HepG2 (cell line): ENCODE results near the gene PLCG1. TPM values are rescaled to one million over a fixed set of nuclear protein-coding genes. Genes with fewer than 3 reads are reported as not detected.

Experiments used
- ATF7 ChIP-seq, 2 experiments: fragments of 450-650 bp in 1 of 2; sonication (generic) in 1 of 2; formaldehyde crosslinking in 1 of 2; IDR thresholded peaks; 2 replicates each; pipeline versions ENCODE4 v1.4.0 to v1.6.1; 2016 to 2020; ENCODE audit warnings: antibody characterized with exemption in 1 of 2, mild to moderate bottlenecking in 1 of 2, missing genetic modification reagents in 1 of 2
- DPF2 ChIP-seq: sonication (generic); formaldehyde crosslinking; IDR thresholded peaks from 2 replicates; pipeline ENCODE4 v1.4.0; 2020; ENCODE audit warnings: mild to moderate bottlenecking, low read depth, missing genetic modification reagents, borderline replicate concordance
- ETV5 ChIP-seq: IDR thresholded peaks from 2 replicates; pipeline ENCODE4 v1.6.1; 2018; ENCODE audit warnings: missing biosample characterization, missing genetic modification reagents, inconsistent platforms, borderline replicate concordance
- GLI4 ChIP-seq: sonication (generic); formaldehyde crosslinking; IDR thresholded peaks from 2 replicates; pipeline ENCODE4 v1.5.1; 2020; ENCODE audit warnings: missing genetic modification reagents, mild to moderate bottlenecking, moderate library complexity, borderline replicate concordance
- MIER3 ChIP-seq: IDR thresholded peaks from 2 replicates; pipeline ENCODE4 v1.6.1; 2016; ENCODE audit warnings: missing compliant biosample characterization, borderline replicate concordance
- MTF2 ChIP-seq: sonication (generic); formaldehyde crosslinking; IDR thresholded peaks from 2 replicates; pipeline ENCODE4 v1.5.0; 2020; ENCODE audit warnings: missing genetic modification reagents, borderline replicate concordance
- MXI1 ChIP-seq: IDR thresholded peaks from 3 replicates; pipeline ENCODE4 v1.6.1; 2012; ENCODE audit warnings: low read depth, low read length, inconsistent platforms, borderline replicate concordance
- NCOA1 ChIP-seq: sonication (generic); formaldehyde crosslinking; IDR thresholded peaks from 2 replicates; pipeline ENCODE4 v1.9.0; 2021; ENCODE audit warnings: missing genetic modification reagents
- NFYB ChIP-seq: sonication (generic); formaldehyde crosslinking; IDR thresholded peaks from 2 replicates; pipeline ENCODE4 v1.4.0; 2020; ENCODE audit warnings: missing genetic modification reagents
- NR1H2 ChIP-seq: sonication (generic); formaldehyde crosslinking; IDR thresholded peaks from 2 replicates; pipeline ENCODE4 v1.8.1; 2022; ENCODE audit warnings: low read depth, missing genetic modification reagents, borderline replicate concordance
- RBM39 ChIP-seq: fragments of 200-400 bp; formaldehyde crosslinking; IDR thresholded peaks from one replicate; pipeline ENCODE4 v1.6.1; 2018; ENCODE audit warnings: antibody characterized with exemption, mild to moderate bottlenecking, low read depth, low read length; ENCODE audit not compliant: poor library complexity, severe bottlenecking
- TRIM24 ChIP-seq: sonication (generic); formaldehyde crosslinking; IDR thresholded peaks from 2 replicates; pipeline ENCODE4 v1.8.0; 2022; ENCODE audit warnings: mild to moderate bottlenecking, missing genetic modification reagents
- YY1 ChIP-seq: IDR thresholded peaks from 2 replicates; pipeline ENCODE4 v1.6.1; 2011; ENCODE audit warnings: low read length, low read depth, moderate library complexity, mild to moderate bottlenecking; ENCODE audit not compliant: insufficient read depth, insufficient replicate concordance
- ZNF232 ChIP-seq: sonication (generic); formaldehyde crosslinking; IDR thresholded peaks from 2 replicates; pipeline ENCODE4 v1.4.0; 2020; ENCODE audit warnings: missing genetic modification reagents, borderline replicate concordance
- ZNF383 ChIP-seq: sonication (generic); formaldehyde crosslinking; IDR thresholded peaks from 2 replicates; pipeline ENCODE4 v1.4.0; 2020; ENCODE audit warnings: missing genetic modification reagents, mild to moderate bottlenecking, borderline replicate concordance
- ZNF572 ChIP-seq: sonication (generic); formaldehyde crosslinking; IDR thresholded peaks from 2 replicates; pipeline ENCODE4 v1.5.1; 2020; ENCODE audit warnings: mild to moderate bottlenecking, missing genetic modification reagents
- ZNF709 ChIP-seq: sonication (generic); formaldehyde crosslinking; IDR thresholded peaks from 2 replicates; pipeline ENCODE4 v1.5.0; 2020; ENCODE audit warnings: mild to moderate bottlenecking, missing genetic modification reagents
- ZNF775 ChIP-seq: sonication (generic); formaldehyde crosslinking; IDR thresholded peaks from 2 replicates; pipeline ENCODE4 v1.4.0; 2020; ENCODE audit warnings: missing genetic modification reagents, mild to moderate bottlenecking, moderate library complexity, borderline replicate concordance
- ZSCAN25 ChIP-seq: sonication (generic); formaldehyde crosslinking; IDR thresholded peaks from 2 replicates; pipeline ENCODE4 v1.8.0; 2022; ENCODE audit warnings: mild to moderate bottlenecking, missing genetic modification reagents
- polyA plus RNA-seq, 8 experiments: library from polyadenylated mRNA; depleted of rRNA in 3 of 8; stranded (reverse) in 7 of 8; unstranded in 1 of 8; fragments of >200 nt; fragmentation: Illumina TruSeq in 4 of 8; extraction: Trizol in 4 of 8; gene quantifications; 2 replicates each; pipeline versions ENCODE4 v1.2.1 to v1.2.3, GENCODE V29; 2011 to 2016; ENCODE audit warnings: low read depth in 4 of 8, missing spikeins in 1 of 8, mixed read lengths in 1 of 8; ENCODE audit not compliant: insufficient read depth in 1 of 8
- total RNA-seq, 5 experiments: library from RNA; depleted of rRNA; stranded (reverse); fragments of >200 nt; fragmentation: Illumina TruSeq; extraction: Trizol; gene quantifications; 2 replicates each; pipeline ENCODE4 v1.2.3, GENCODE V29; 2016; ENCODE audit warnings: low read depth in 1 of 5
- TF ChIP-seq, protein P1 (sequence below): sonication (generic); formaldehyde crosslinking; IDR thresholded peaks from 2 replicates; pipeline ENCODE4 v1.4.0; 2020; ENCODE audit warnings: mild to moderate bottlenecking, low read depth, missing genetic modification reagents
- TF ChIP-seq, protein P2 (sequence below): IDR thresholded peaks from 2 replicates; pipeline ENCODE4 v1.6.1; 2016; ENCODE audit warnings: missing compliant biosample characterization, missing genetic modification reagents, borderline replicate concordance
- TF ChIP-seq, protein P3 (sequence below): sonication (generic); formaldehyde crosslinking; conservative IDR thresholded peaks from 2 replicates; pipeline ENCODE4 v1.8.1; 2023; ENCODE audit warnings: missing genetic modification reagents
- TF ChIP-seq, protein P4 (sequence below): IDR thresholded peaks from 2 replicates; pipeline ENCODE4 v1.6.1; 2016; ENCODE audit warnings: mild to moderate bottlenecking, missing biosample characterization, missing genetic modification reagents
- TF ChIP-seq, protein P5 (sequence below): sonication (generic); formaldehyde crosslinking; IDR thresholded peaks from 2 replicates; pipeline ENCODE4 v1.5.0; 2020; ENCODE audit warnings: missing genetic modification reagents

Gene PLCG1
- total and polyA plus RNA-seq, 2 of the 13 experiments (the other 11 are each of a cell fraction or from before 2014, with no cell fraction given): 85.3 to 158 TPM

DNA sequence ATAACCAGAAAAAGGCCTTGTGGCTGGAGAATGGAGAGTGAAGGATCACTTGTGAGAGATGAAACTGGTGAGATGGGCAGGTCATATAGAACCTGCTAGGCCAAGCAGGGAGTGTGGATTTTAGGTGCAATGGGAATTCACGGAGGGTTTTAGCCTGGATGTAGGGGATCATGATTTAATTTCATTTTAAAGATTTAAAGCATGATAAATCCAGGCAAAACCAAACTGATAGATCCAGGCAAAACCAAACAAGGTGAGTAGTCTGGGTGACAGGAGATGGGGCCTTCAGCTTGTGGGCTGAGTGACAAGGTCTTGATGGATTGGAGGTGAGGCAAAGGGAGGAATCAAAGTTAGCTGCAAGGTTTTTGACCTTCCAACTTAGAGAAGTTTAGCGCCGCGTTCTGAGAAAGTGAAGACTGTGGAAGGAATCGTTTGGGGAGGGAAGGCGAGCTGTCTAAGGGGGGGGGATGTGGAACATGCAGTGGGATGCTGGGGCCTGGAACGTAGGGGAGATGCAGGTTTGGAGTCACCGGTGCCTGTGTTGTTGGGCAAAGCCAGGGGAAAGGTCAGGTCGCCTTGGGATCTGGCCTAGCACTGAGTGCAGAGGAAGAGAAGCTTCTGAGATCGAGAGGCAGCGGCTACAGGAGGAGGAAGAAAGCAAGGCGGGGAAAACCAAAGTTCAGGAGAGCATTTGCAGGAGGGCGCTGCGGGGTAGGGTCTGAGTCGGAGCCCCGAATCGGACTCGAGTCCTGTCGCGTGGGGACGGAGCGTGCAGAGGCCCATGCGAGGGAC lies 1.3 kb upstream of the PLCG1 start (continued):
- TF ChIP-seq NFYB (CRISPR knock-in tag) (no peak), GLI4 (CRISPR knock-in tag) (peak; percentile 37), MIER3 (CRISPR knock-in tag) (no peak), ZNF383 (CRISPR knock-in tag) (no peak), YY1 (peak; percentile 1), ETV5 (0 out of 2 replicates have a peak, but pooled peaks have one; percentile 6), RBM39 (no peak), ZSCAN25 (CRISPR knock-in tag) (peak; percentile 53; the same call in 1 of the 2 replicates), NR1H2 (no peak), TRIM24 (0 out of 2 replicates have a peak, but pooled peaks have one; percentile 60), ZNF232 (CRISPR knock-in tag) (0 out of 2 replicates have a peak, but pooled peaks have one; percentile 18), DPF2 (peak; percentile 23; the same call in 1 of the 2 replicates), ZNF572 (CRISPR knock-in tag) (0 out of 2 replicates have a peak, but pooled peaks have one; percentile 76), ATF7 (IDR thresholded peaks at IDR 0.05) (no peak), ATF7 (CRISPR knock-in tag; IDR thresholded peaks at IDR 0.05) (no peak; the same call in 1 of the 2 replicates), ZNF709 (no peak), MTF2 (0 out of 2 replicates have a peak, but pooled peaks have one; percentile 4), ZNF775 (CRISPR knock-in tag) (no peak), NCOA1 (peak; percentile 69; the same call in 1 of the 2 replicates), MXI1 (peak; percentile 28; the same call in 1 of the 3 replicates)
- TF ChIP-seq, protein P1, sequence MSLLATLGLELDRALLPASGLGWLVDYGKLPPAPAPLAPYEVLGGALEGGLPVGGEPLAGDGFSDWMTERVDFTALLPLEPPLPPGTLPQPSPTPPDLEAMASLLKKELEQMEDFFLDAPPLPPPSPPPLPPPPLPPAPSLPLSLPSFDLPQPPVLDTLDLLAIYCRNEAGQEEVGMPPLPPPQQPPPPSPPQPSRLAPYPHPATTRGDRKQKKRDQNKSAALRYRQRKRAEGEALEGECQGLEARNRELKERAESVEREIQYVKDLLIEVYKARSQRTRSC (CRISPR knock-in tag): 0 out of 2 replicates have a peak, but pooled peaks have one; percentile 2
- TF ChIP-seq, protein P2, sequence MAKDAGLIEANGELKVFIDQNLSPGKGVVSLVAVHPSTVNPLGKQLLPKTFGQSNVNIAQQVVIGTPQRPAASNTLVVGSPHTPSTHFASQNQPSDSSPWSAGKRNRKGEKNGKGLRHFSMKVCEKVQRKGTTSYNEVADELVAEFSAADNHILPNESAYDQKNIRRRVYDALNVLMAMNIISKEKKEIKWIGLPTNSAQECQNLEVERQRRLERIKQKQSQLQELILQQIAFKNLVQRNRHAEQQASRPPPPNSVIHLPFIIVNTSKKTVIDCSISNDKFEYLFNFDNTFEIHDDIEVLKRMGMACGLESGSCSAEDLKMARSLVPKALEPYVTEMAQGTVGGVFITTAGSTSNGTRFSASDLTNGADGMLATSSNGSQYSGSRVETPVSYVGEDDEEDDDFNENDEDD: no peak
- TF ChIP-seq, protein P3, sequence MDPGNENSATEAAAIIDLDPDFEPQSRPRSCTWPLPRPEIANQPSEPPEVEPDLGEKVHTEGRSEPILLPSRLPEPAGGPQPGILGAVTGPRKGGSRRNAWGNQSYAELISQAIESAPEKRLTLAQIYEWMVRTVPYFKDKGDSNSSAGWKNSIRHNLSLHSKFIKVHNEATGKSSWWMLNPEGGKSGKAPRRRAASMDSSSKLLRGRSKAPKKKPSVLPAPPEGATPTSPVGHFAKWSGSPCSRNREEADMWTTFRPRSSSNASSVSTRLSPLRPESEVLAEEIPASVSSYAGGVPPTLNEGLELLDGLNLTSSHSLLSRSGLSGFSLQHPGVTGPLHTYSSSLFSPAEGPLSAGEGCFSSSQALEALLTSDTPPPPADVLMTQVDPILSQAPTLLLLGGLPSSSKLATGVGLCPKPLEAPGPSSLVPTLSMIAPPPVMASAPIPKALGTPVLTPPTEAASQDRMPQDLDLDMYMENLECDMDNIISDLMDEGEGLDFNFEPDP: 0 out of 2 replicates have a peak, but pooled peaks have one; percentile 19
- TF ChIP-seq, protein P4, sequence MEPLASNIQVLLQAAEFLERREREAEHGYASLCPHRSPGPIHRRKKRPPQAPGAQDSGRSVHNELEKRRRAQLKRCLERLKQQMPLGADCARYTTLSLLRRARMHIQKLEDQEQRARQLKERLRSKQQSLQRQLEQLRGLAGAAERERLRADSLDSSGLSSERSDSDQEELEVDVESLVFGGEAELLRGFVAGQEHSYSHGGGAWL (CRISPR knock-in tag): no peak
- TF ChIP-seq, protein P5, sequence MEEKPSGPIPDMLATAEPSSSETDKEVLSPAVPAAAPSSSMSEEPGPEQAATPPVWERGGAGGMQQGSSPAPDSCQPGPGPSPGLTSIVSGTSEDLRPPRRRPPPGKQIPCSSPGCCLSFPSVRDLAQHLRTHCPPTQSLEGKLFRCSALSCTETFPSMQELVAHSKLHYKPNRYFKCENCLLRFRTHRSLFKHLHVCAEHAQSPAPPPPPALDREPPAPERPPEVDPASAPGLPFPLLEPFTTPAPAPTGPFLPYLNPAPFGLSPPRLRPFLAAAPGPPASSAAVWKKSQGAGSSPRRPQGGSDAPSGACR (CRISPR knock-in tag): peak; percentile 52; the same call in 1 of the 2 replicates
